DND-41 (cell line): ENCODE results near the gene ST6GALNAC2.

Source experiments
- ATAC-seq: fragments of 200-7000 bp; cut with Tn5 transposase; 3 replicates; pipeline ENCODE4 v1.9.1; 2021; ENCODE audit warnings: low read depth; ENCODE audit not compliant: insufficient read depth
- DNase-seq: peaks from one replicate; pipeline ENCODE4 v3.0.0-alpha.2; 2020
- H2AFZ ChIP-seq: 2 replicates; pipeline ENCODE4 v1.6.0; 2012; ENCODE audit warnings: low read depth, low read length
- H3K27ac ChIP-seq: 2 replicates; pipeline ENCODE4 v1.5.1; 2012; ENCODE audit warnings: low read length, inconsistent platforms
- H3K27me3 ChIP-seq: fragments of 200-600 bp; sonication (generic); 2 replicates; pipeline ENCODE4 v1.6.0; 2012; ENCODE audit warnings: low read length, mild to moderate bottlenecking, inconsistent platforms; ENCODE audit not compliant: insufficient read depth, poor library complexity
- H3K36me3 ChIP-seq: 2 replicates; pipeline ENCODE4 v1.5.1; 2012; ENCODE audit warnings: low read length, inconsistent platforms; ENCODE audit not compliant: insufficient read depth
- H3K4me1 ChIP-seq: 2 replicates; pipeline ENCODE4 v1.5.1; 2012; ENCODE audit warnings: mild to moderate bottlenecking, low read length; ENCODE audit not compliant: insufficient read depth
- H3K4me2 ChIP-seq: 2 replicates; pipeline ENCODE4 v1.6.0; 2012; ENCODE audit warnings: mild to moderate bottlenecking, moderate library complexity, low read length, inconsistent platforms; ENCODE audit not compliant: insufficient read depth
- H3K4me3 ChIP-seq, 2 experiments: fragments of 200-600 bp in 1 of 2; shearing (Covaris generic) in 1 of 2; 2 replicates each; pipeline ENCODE4 v1.5.1; 2012 to 2016; ENCODE audit warnings: inconsistent platforms in 2 of 2, low read length in 2 of 2, mild to moderate bottlenecking in 2 of 2, low read depth in 1 of 2, moderate library complexity in 1 of 2
- H3K79me2 ChIP-seq: 2 replicates; pipeline ENCODE4 v1.6.0; 2012; ENCODE audit warnings: low read length, inconsistent platforms; ENCODE audit not compliant: insufficient read depth
- H3K9ac ChIP-seq: 2 replicates; pipeline ENCODE4 v1.6.0; 2012; ENCODE audit warnings: low read depth, mild to moderate bottlenecking, inconsistent platforms, low read length, moderate library complexity
- H3K9me3 ChIP-seq: 2 replicates; pipeline ENCODE4 v1.5.1; 2012; ENCODE audit warnings: low read length, moderate library complexity, mild to moderate bottlenecking, inconsistent platforms; ENCODE audit not compliant: insufficient read depth, severe bottlenecking
- H4K20me1 ChIP-seq: 2 replicates; pipeline ENCODE4 v1.6.0; 2012; ENCODE audit warnings: low read length; ENCODE audit not compliant: insufficient read depth
- EZH2 ChIP-seq: IDR thresholded peaks from 3 replicates; pipeline ENCODE4 v1.6.1; 2012; ENCODE audit warnings: borderline replicate concordance, low read depth, mild to moderate bottlenecking, moderate library complexity, low read length, inconsistent platforms; ENCODE audit not compliant: severe bottlenecking
- TF ChIP-seq, protein P1 (sequence below): IDR thresholded peaks from 2 replicates; pipeline ENCODE4 v1.5.1; 2012; ENCODE audit warnings: borderline replicate concordance, low read length, moderate library complexity, mild to moderate bottlenecking; ENCODE audit not compliant: poor library complexity, severe bottlenecking; ENCODE audit errors: extremely low read depth

ST6GALNAC2 gene

DNA sequence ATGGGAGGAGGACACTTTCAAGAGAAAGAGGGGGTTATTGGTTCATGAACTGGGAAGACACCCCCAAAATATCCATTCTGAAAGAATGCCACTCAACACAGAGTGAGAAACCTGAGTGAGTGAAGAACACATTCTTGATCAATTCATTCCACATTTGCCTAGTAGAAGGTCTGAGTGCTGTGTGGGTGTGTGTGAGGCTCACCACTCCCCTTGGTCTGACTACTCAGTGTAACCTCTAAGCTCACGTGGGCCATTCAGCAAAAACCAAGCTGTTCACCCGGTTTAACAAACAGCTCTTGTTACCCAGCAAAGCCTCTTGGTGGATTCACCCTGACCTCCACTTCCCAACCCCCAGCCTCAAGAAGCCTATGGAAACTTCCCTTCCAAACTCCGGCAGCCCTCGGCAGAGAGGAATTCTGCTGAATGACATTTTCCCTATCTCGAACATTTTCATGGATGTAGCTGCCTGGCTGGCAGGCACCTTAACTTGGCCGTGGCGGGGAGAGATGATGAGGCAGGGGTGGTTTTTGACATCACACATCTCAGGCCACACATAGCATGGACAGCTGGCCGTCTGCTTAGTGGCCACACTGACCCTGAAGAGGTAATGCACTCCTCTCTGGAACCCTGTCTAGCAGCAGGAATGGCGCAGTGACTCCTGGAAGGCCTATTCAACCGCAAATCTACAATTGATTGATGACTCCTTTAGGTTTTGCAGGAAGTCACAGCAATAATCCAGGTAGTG is 46.3 kb upstream of the ST6GALNAC2 start:
- Histone ChIP-seq H3K4me1 (no peaks in the 10 kb centered on the region), H3K27me3 (peaks cover 14% of the 10 kb centered on the region), H2AFZ (no peak overlapping the region), H3K4me2 (no peak overlapping the region), H3K79me2 (no peaks in the 10 kb centered on the region), H3K27ac (no peak overlapping the region), H3K9ac (no peak overlapping the region), H3K36me3 (no peaks in the 10 kb centered on the region), H3K4me3 (no peak overlapping the region), H4K20me1 (no peaks in the 10 kb centered on the region), H3K9me3 (no peaks in the 10 kb centered on the region)
- TF ChIP-seq EZH2 = no peak
- TF ChIP-seq, protein P1, sequence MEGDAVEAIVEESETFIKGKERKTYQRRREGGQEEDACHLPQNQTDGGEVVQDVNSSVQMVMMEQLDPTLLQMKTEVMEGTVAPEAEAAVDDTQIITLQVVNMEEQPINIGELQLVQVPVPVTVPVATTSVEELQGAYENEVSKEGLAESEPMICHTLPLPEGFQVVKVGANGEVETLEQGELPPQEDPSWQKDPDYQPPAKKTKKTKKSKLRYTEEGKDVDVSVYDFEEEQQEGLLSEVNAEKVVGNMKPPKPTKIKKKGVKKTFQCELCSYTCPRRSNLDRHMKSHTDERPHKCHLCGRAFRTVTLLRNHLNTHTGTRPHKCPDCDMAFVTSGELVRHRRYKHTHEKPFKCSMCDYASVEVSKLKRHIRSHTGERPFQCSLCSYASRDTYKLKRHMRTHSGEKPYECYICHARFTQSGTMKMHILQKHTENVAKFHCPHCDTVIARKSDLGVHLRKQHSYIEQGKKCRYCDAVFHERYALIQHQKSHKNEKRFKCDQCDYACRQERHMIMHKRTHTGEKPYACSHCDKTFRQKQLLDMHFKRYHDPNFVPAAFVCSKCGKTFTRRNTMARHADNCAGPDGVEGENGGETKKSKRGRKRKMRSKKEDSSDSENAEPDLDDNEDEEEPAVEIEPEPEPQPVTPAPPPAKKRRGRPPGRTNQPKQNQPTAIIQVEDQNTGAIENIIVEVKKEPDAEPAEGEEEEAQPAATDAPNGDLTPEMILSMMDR = no peak
- no peak for ATAC-seq
- DNase-seq = no peak

DNA sequence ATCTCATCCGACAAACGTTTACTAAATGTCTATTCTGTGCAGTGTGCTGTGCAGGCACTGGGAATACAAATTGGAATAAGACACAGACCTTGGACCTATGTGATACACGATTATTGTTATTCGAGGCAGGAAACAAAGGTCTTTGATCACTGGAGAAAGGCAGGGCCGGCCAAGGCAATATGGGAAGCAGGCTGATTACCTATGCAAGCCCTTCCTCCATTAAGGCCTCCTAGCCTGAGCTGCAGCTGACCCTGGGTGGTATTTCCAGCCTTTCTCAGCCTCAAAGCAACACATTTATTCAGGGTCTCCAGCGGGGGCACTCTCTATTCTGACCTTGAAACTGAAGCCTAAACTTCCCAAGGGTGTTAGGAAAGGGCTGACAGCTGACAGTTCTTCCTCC is 44.5 kb upstream of the ST6GALNAC2 start:
- H3K79me2 ChIP-seq = no peaks in the 10 kb centered on the region
- no peaks in the 10 kb centered on the region for H4K20me1 ChIP-seq
- H3K9me3 ChIP-seq = no peaks in the 10 kb centered on the region
- no peak overlapping the region for H2AFZ ChIP-seq
- DNase-seq (no peak), ATAC-seq (no peak)
- TF ChIP-seq, protein P1 = no peak
- H3K36me3 ChIP-seq = no peaks in the 10 kb centered on the region
- H3K4me2 ChIP-seq = no peak overlapping the region
- no peak overlapping the region for H3K9ac ChIP-seq
- H3K27ac ChIP-seq = no peak overlapping the region
- no peaks in the 10 kb centered on the region for H3K4me1 ChIP-seq
- H3K27me3 ChIP-seq = peaks cover 7% of the 10 kb centered on the region
- H3K4me3 ChIP-seq = no peak overlapping the region

DNA sequence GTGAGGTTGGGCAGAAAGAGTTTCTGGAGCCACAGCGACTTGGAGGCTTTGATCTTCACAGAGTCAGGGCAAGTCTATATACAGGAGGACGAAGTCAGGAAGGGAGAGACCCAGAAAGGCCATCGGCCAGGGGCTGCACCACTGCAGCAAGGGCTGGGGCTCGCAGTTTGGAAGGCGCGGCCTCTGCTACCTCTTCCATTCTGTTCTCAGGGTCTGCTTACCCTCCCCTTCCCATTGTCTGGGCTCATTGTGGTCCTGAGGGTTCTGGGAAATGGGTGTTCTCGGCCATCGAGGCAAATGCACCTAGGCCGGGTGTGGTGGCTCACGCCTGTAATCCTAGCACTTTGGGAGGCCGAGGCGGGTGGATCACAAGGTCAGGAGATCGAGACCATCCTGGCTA is 41.9 kb upstream of the ST6GALNAC2 start:
- TF ChIP-seq, protein P1 = no peak
- TF ChIP-seq EZH2 = no peak
- H3K9ac ChIP-seq = no peak overlapping the region
- no peak overlapping the region for H2AFZ ChIP-seq
- no peaks in the 10 kb centered on the region for H4K20me1 ChIP-seq
- ATAC-seq = no peak
- no peak overlapping the region for H3K4me3 ChIP-seq
- peaks cover 5% of the 10 kb centered on the region for H3K27me3 ChIP-seq
- H3K9me3 ChIP-seq = no peaks in the 10 kb centered on the region
- H3K27ac ChIP-seq = no peak overlapping the region
- DNase-seq = no peak
- H3K4me1 ChIP-seq = no peaks in the 10 kb centered on the region
- H3K36me3 ChIP-seq = no peaks in the 10 kb centered on the region
- no peaks in the 10 kb centered on the region for H3K79me2 ChIP-seq
- no peak overlapping the region for H3K4me2 ChIP-seq
